Esophagus muscularis mucosa (tissue), 4 donors: ENCODE measurements around the gene SLC2A11.

Experiments used
- CTCF ChIP-seq, 3 experiments: fragments of 200-600 bp in 2 of 3; fragments of 450-650 bp in 1 of 3; sonication (generic) in 2 of 3; IDR thresholded peaks; one replicate each; pipeline ENCODE4 v1.5.1; 2017 to 2019; ENCODE audit warnings: antibody characterized with exemption in 3 of 3, mild to moderate bottlenecking in 2 of 3, moderate library complexity in 1 of 3
- EP300 ChIP-seq: sonication (generic); formaldehyde crosslinking; IDR thresholded peaks from one replicate; pipeline ENCODE4 v1.6.1; 2017; ENCODE audit warnings: antibody characterized with exemption
- POLR2A ChIP-seq: fragments of 450-650 bp; IDR thresholded peaks from one replicate; pipeline ENCODE4 v1.6.1; 2017; ENCODE audit warnings: antibody characterized with exemption, moderate library complexity, mild to moderate bottlenecking, low read depth
- POLR2AphosphoS5 ChIP-seq, 2 donors: sonication (generic); formaldehyde crosslinking; IDR thresholded peaks; one replicate each; pipeline ENCODE4 v1.6.1; 2017; ENCODE audit warnings: antibody characterized with exemption in 2 of 2

- TF ChIP-seq CTCF (IDR thresholded peaks at IDR 0.05) (no peak), EP300 (no peak), POLR2A (no peak), POLR2AphosphoS5 (IDR thresholded peaks at IDR 0.05) (no peak)
Measured at GRCh38 chr22:23815541-23816155, 42.0 kb upstream of the SLC2A11 start.
